IPS DF 6.9 (cell line): ENCODE measurements around the gene HNRNPA1.

Experiments
- DNase-seq: peaks from one replicate; pipeline ENCODE4 v3.0.0-alpha.2; 2013; ENCODE audit warnings: low read depth, low spot score
- H3K27ac ChIP-seq: one replicate; pipeline ENCODE4 v1.5.1; 2013; ENCODE audit warnings: low read length, control low read depth
- H3K27me3 ChIP-seq: 2 replicates; pipeline ENCODE4 v1.6.1; 2013; ENCODE audit warnings: mild to moderate bottlenecking, low read length; ENCODE audit not compliant: control insufficient read depth, insufficient read depth
- H3K36me3 ChIP-seq: 2 replicates; pipeline ENCODE4 v1.6.1; 2013; ENCODE audit warnings: low read length; ENCODE audit not compliant: control insufficient read depth, insufficient read depth
- H3K4me1 ChIP-seq: 2 replicates; pipeline ENCODE4 v1.6.1; 2013; ENCODE audit warnings: low read length; ENCODE audit not compliant: control insufficient read depth, insufficient read depth
- H3K4me3 ChIP-seq: 2 replicates; pipeline ENCODE4 v1.5.1; 2013; ENCODE audit warnings: mild to moderate bottlenecking, low read length
- H3K9me3 ChIP-seq: 2 replicates; pipeline ENCODE4 v1.6.1; 2013; ENCODE audit warnings: low read length, inconsistent platforms; ENCODE audit not compliant: control insufficient read depth, insufficient read depth
- WGBS: extraction: QIAGEN DNeasy Blood & Tissue Kit; methylation state at CpG from one replicate; pipeline ENCODE4 v1.1.7; 2013; ENCODE audit warnings: mixed read lengths, missing lambda C conversion rate; ENCODE audit not compliant: insufficient read length, insufficient coverage; 5-methylcytosine and 5-hydroxymethylcytosine counted together

The HNRNPA1 gene

GRCh38 chr12:54285150-54286041, 4.9 kb downstream of the HNRNPA1 start:
- WGBS = no CpG with 5 or more reads among the region's 5 CpGs
- no peak overlapping the region for H3K27ac ChIP-seq
- H3K27me3 ChIP-seq = no peaks in the 10 kb centered on the region
- no peaks in the 10 kb centered on the region for H3K9me3 ChIP-seq
- H3K36me3 ChIP-seq = peaks cover 32% of the 10 kb centered on the region; the same call in 1 of the 2 replicates
- H3K4me1 ChIP-seq = no peaks in the 10 kb centered on the region
- no peak for DNase-seq
- no peak overlapping the region for H3K4me3 ChIP-seq

- Histone ChIP-seq H3K36me3 (peaks cover 32% of the 10 kb centered on the region; the same call in 1 of the 2 replicates), H3K4me1 (no peaks in the 10 kb centered on the region), H3K27me3 (no peaks in the 10 kb centered on the region), H3K4me3 (no peak overlapping the region), H3K9me3 (no peaks in the 10 kb centered on the region), H3K27ac (no peak overlapping the region)
- WGBS = no CpG with 5 or more reads among the region's 12 CpGs
- DNase-seq = no peak
Observed at GRCh38 chr12:54286042-54287030, 5.8 kb downstream of the HNRNPA1 start.

- WGBS = no CpG with 5 or more reads among the region's 8 CpGs
- no peaks in the 10 kb centered on the region for H3K9me3 ChIP-seq
- H3K27me3 ChIP-seq = no peaks in the 10 kb centered on the region
- DNase-seq = no peak
- H3K36me3 ChIP-seq = peaks cover 26% of the 10 kb centered on the region; the same call in 1 of the 2 replicates
- no peaks in the 10 kb centered on the region for H3K4me1 ChIP-seq
- H3K4me3 ChIP-seq = no peak overlapping the region
- H3K27ac ChIP-seq = no peak overlapping the region
Observed at GRCh38 chr12:54287261-54288157, 7.0 kb downstream of the HNRNPA1 start.

- H3K4me1 ChIP-seq = no peaks in the 10 kb centered on the region
- no peak overlapping the region for H3K4me3 ChIP-seq
- H3K36me3 ChIP-seq = peaks cover 3% of the 10 kb centered on the region; the same call in 1 of the 2 replicates
- H3K27me3 ChIP-seq = no peaks in the 10 kb centered on the region
- no peak for DNase-seq
- WGBS = no CpG with 5 or more reads among the region's 30 CpGs
- H3K9me3 ChIP-seq = peaks cover 1% of the 10 kb centered on the region; the same call in 1 of the 2 replicates
- H3K27ac ChIP-seq = no peak overlapping the region
Observed at GRCh38 chr12:54292083-54292930, 11.8 kb downstream of the HNRNPA1 start.

- no peaks in the 10 kb centered on the region for H3K27me3 ChIP-seq
- no peaks in the 10 kb centered on the region for H3K36me3 ChIP-seq
- H3K27ac ChIP-seq = no peak overlapping the region
- peaks cover 1% of the 10 kb centered on the region; the same call in 1 of the 2 replicates for H3K9me3 ChIP-seq
- H3K4me3 ChIP-seq = no peak overlapping the region
- H3K4me1 ChIP-seq = no peaks in the 10 kb centered on the region
- no CpG with 5 or more reads among the region's 7 CpGs for WGBS
- DNase-seq = no peak
Observed at GRCh38 chr12:54292931-54293241, 12.4 kb downstream of the HNRNPA1 start.

GRCh38 chr12:54294152-54294952, 13.8 kb downstream of the HNRNPA1 start:
- no peak overlapping the region for H3K4me3 ChIP-seq
- H3K9me3 ChIP-seq = peaks cover 1% of the 10 kb centered on the region; the same call in 1 of the 2 replicates
- no peaks in the 10 kb centered on the region for H3K36me3 ChIP-seq
- WGBS = no CpG with 5 or more reads among the region's 9 CpGs
- no peak overlapping the region for H3K27ac ChIP-seq
- H3K27me3 ChIP-seq = no peaks in the 10 kb centered on the region
- DNase-seq = no peak
- no peaks in the 10 kb centered on the region for H3K4me1 ChIP-seq

GRCh38 chr12:54294953-54295566, 14.5 kb downstream of the HNRNPA1 start:
- no peak overlapping the region for H3K27ac ChIP-seq
- DNase-seq = no peak
- no peaks in the 10 kb centered on the region for H3K4me1 ChIP-seq
- no peak overlapping the region for H3K4me3 ChIP-seq
- H3K36me3 ChIP-seq = no peaks in the 10 kb centered on the region
- no peaks in the 10 kb centered on the region for H3K27me3 ChIP-seq
- H3K9me3 ChIP-seq = peaks cover 1% of the 10 kb centered on the region; the same call in 1 of the 2 replicates
- WGBS = no CpG with 5 or more reads among the region's 9 CpGs

- H3K9me3 ChIP-seq = peaks cover 1% of the 10 kb centered on the region; the same call in 1 of the 2 replicates
- no peak overlapping the region for H3K4me3 ChIP-seq
- no peak for DNase-seq
- no CpG with 5 or more reads among the region's 5 CpGs for WGBS
- no peak overlapping the region for H3K27ac ChIP-seq
- no peaks in the 10 kb centered on the region for H3K27me3 ChIP-seq
- no peaks in the 10 kb centered on the region for H3K36me3 ChIP-seq
- peaks cover 5% of the 10 kb centered on the region; the same call in 1 of the 2 replicates for H3K4me1 ChIP-seq
Observed at GRCh38 chr12:54296393-54297099, 16.0 kb downstream of the HNRNPA1 start.
